IMR-90 (cell line): Measurements from ENCODE around the gene ADH5. TPM values are rescaled to one million over a fixed set of nuclear protein-coding genes. Genes with fewer than 3 reads are reported as not detected.
"Not testable (repeated sequence)": the region's sequence is repeated elsewhere in the genome, so short reads cannot be mapped to it uniquely, and the experiment has no call there.

Experiments used
- ATAC-seq: fragments of 200-7000 bp; cut with Tn5 transposase; 2 replicates; pipeline ENCODE4 v1.9.1; 2020; ENCODE audit warnings: low read depth, mild to moderate bottlenecking, moderate library complexity
- BruUV-seq: library from RNA; stranded (reverse); fragments of 400-500 nt; replicated peaks from 2 replicates; lab custom pipeline; 2021; lab: Mats Ljungman, UMichigan
- CTCF ChIA-PET: fragments of 300-600 bp; formaldehyde crosslinking; extraction: SDS; loops from one replicate; lab custom pipeline; 2021; ENCODE audit warnings: antibody characterized with exemption; lab: Yijun Ruan, JAX
- POLR2A ChIA-PET: fragments of 300-600 bp; sonication (Branson Sonifier 250); formaldehyde crosslinking; loops from one replicate; lab custom pipeline; 2022; ENCODE audit warnings: antibody characterized with exemption; ENCODE audit not compliant: unreplicated experiment; lab: Charles Lee
- DNase-seq: peaks from one replicate; pipeline ENCODE4 v3.0.0; 2013
- H2AFZ ChIP-seq: replicated peaks from 2 replicates; pipeline ENCODE3; 2013; ENCODE audit warnings: low read length, mild to moderate bottlenecking; ENCODE audit not compliant: poor library complexity
- H2AK5ac ChIP-seq: 2 replicates; pipeline ENCODE4 v1.6.1; 2013; ENCODE audit warnings: low read depth, low read length, inconsistent platforms
- H2AK9ac ChIP-seq: replicated peaks from 2 replicates; pipeline ENCODE3; 2013; ENCODE audit warnings: mild to moderate bottlenecking, low read depth, low read length, moderate library complexity; ENCODE audit not compliant: poor library complexity
- H2BK120ac ChIP-seq: 2 replicates; pipeline ENCODE4 v1.6.1; 2013; ENCODE audit warnings: low read depth, low read length, inconsistent platforms
- H2BK15ac ChIP-seq: 3 replicates; pipeline ENCODE4 v1.6.1; 2013; ENCODE audit warnings: low read depth, low read length, inconsistent platforms
- H2BK20ac ChIP-seq: 2 replicates; pipeline ENCODE4 v1.6.1; 2013; ENCODE audit warnings: low read depth, mild to moderate bottlenecking, inconsistent platforms, low read length, moderate library complexity
- H2BK5ac ChIP-seq: 2 replicates; pipeline ENCODE4 v1.6.1; 2013; ENCODE audit warnings: mild to moderate bottlenecking, low read depth, low read length, inconsistent platforms; ENCODE audit not compliant: poor library complexity, severe bottlenecking
- H3K14ac ChIP-seq: replicated peaks from 2 replicates; pipeline ENCODE4 v1.6.1; 2013; ENCODE audit warnings: low read depth, low read length, inconsistent platforms
- H3K18ac ChIP-seq: 2 replicates; pipeline ENCODE4 v1.6.1; 2013; ENCODE audit warnings: low read depth, low read length, control low read depth
- H3K23ac ChIP-seq: 2 replicates; pipeline ENCODE4 v1.6.1; 2013; ENCODE audit warnings: low read depth, low read length, inconsistent platforms
- H3K27ac ChIP-seq: 2 replicates; pipeline ENCODE4 v1.5.1; 2013; ENCODE audit warnings: mild to moderate bottlenecking, control low read depth, low read length; ENCODE audit not compliant: insufficient read depth
- H3K27me3 ChIP-seq: 2 replicates; pipeline ENCODE4 v1.6.1; 2013; ENCODE audit warnings: low read length; ENCODE audit not compliant: control insufficient read depth, insufficient read depth
- H3K36me3 ChIP-seq: 2 replicates; pipeline ENCODE4 v1.6.1; 2013; ENCODE audit warnings: low read length, mixed read lengths; ENCODE audit not compliant: control insufficient read depth, insufficient read depth
- H3K4ac ChIP-seq: 2 replicates; pipeline ENCODE4 v1.6.1; 2013; ENCODE audit warnings: low read depth, low read length, inconsistent platforms
- H3K4me1 ChIP-seq: 2 replicates; pipeline ENCODE4 v1.6.1; 2013; ENCODE audit warnings: low read length, mixed read lengths; ENCODE audit not compliant: control insufficient read depth, insufficient read depth
- H3K4me2 ChIP-seq: 2 replicates; pipeline ENCODE4 v1.6.1; 2013; ENCODE audit warnings: low read depth, mild to moderate bottlenecking, control low read depth, low read length, moderate library complexity
- H3K4me3 ChIP-seq: 2 replicates; pipeline ENCODE4 v1.5.1; 2013; ENCODE audit warnings: low read depth, mild to moderate bottlenecking, control low read depth, low read length, moderate library complexity; ENCODE audit not compliant: insufficient read depth
- H3K56ac ChIP-seq: 2 replicates; pipeline ENCODE4 v1.6.1; 2013; ENCODE audit warnings: low read length, inconsistent platforms; ENCODE audit not compliant: insufficient read depth; ENCODE audit errors: extremely low read depth
- H3K79me1 ChIP-seq, 2 experiments: 2 replicates each; pipeline ENCODE4 v1.6.1; 2013; ENCODE audit warnings: low read length in 2 of 2, inconsistent platforms in 1 of 2, low read depth in 1 of 2
- H3K9ac ChIP-seq: 2 replicates; pipeline ENCODE4 v1.6.1; 2013; ENCODE audit warnings: low read depth, low read length, control low read depth
- H3K9me1 ChIP-seq: 2 replicates; pipeline ENCODE4 v1.6.1; 2013; ENCODE audit warnings: low read length, inconsistent platforms; ENCODE audit not compliant: insufficient read depth
- H3K9me3 ChIP-seq: 2 replicates; pipeline ENCODE4 v1.6.1; 2013; ENCODE audit warnings: low read length; ENCODE audit not compliant: control insufficient read depth, insufficient read depth
- H4K20me1 ChIP-seq: 2 replicates; pipeline ENCODE4 v1.6.1; 2013; ENCODE audit warnings: low read length, inconsistent platforms; ENCODE audit not compliant: insufficient read depth
- H4K5ac ChIP-seq: 2 replicates; pipeline ENCODE4 v1.6.1; 2013; ENCODE audit warnings: mild to moderate bottlenecking, low read depth, low read length, control low read depth
- H4K8ac ChIP-seq, 2 experiments: 2 replicates each; pipeline ENCODE4 v1.6.1; 2013; ENCODE audit warnings: low read depth in 2 of 2, low read length in 2 of 2, control low read depth in 1 of 2, inconsistent platforms in 1 of 2
- H4K91ac ChIP-seq: 2 replicates; pipeline ENCODE4 v1.6.1; 2013; ENCODE audit warnings: low read depth, low read length, inconsistent platforms; ENCODE audit not compliant: insufficient read depth
- WGBS, 2 experiments: methylation state at CpG; one replicate each; pipeline versions ENCODE4 v1.1.5 to v1.1.7; 2013; ENCODE audit warnings: missing lambda C conversion rate in 2 of 2; ENCODE audit not compliant: insufficient read length in 1 of 2; ENCODE audit errors: extremely low coverage in 2 of 2; 5-methylcytosine and 5-hydroxymethylcytosine counted together
- dilution Hi-C: fragments of 300-500 bp; cut with HindIII; formaldehyde crosslinking; loops from one replicate; pipeline ENCODE4 v1.14.3; 2018; ENCODE audit warnings: low sequenced_read_pairs; ENCODE audit not compliant: unreplicated experiment
- in situ Hi-C: fragments of 300-500 bp; cut with MboI; formaldehyde crosslinking; loops from 3 replicates; pipeline ENCODE4 v1.14.3; 2019; ENCODE audit warnings: low sequenced_read_pairs, inconsistent platforms, mixed read lengths
- intact Hi-C: fragments of 100-400 bp; cut with micrococcal nuclease; formaldehyde crosslinking; loops from 2 replicates; pipeline ENCODE4 v1.10.0; 2022
- polyA plus RNA-seq, 3 experiments: library from polyadenylated mRNA; depleted of rRNA; stranded (reverse); fragments of >200 nt; gene quantifications; 2 replicates each; pipeline ENCODE4 v1.2.3, GENCODE V29; 2012; ENCODE audit warnings: low replicate concordance in 1 of 3
- total RNA-seq: library from RNA; depleted of rRNA; stranded (reverse); fragments of >200 nt; gene quantifications from 2 replicates; pipeline ENCODE4 v1.2.3, GENCODE V29; 2012

The ADH5 gene
- total and polyA plus RNA-seq, 2 of the 4 experiments (the other 2 are of a cell fraction) = 140 to 178 TPM

- H4K20me1 ChIP-seq, H3K4me1 ChIP-seq, H2BK5ac ChIP-seq, H3K27ac ChIP-seq, CTCF ChIA-PET, H3K56ac ChIP-seq, dilution Hi-C loops, H3K4ac ChIP-seq, POLR2A ChIA-PET, H3K4me3 ChIP-seq, H2BK120ac ChIP-seq, ATAC-seq, H2AK9ac ChIP-seq, DNase-seq, H3K27me3 ChIP-seq, H3K9me3 ChIP-seq, BruUV-seq, H3K4me2 ChIP-seq, H3K9me1 ChIP-seq, H3K14ac ChIP-seq, H2BK15ac ChIP-seq, H3K18ac ChIP-seq, H3K23ac ChIP-seq, H2AK5ac ChIP-seq, H4K91ac ChIP-seq, H4K8ac ChIP-seq, H3K9ac ChIP-seq, H4K5ac ChIP-seq, H2BK20ac ChIP-seq, H2AFZ ChIP-seq: not testable (repeated sequence)
- Histone ChIP-seq H3K36me3 (peaks cover 13% of the 10 kb centered on the region), H3K79me1 (peaks cover 2 to 10% of the 10 kb centered on the region in 2 experiments; a peak in 3 of 4 replicates)
- intact Hi-C loops = loop anchor here (10.0 kb wide), 1 partner anchor 601 kb away; no protein-coding TSS in a partner anchor
- in situ Hi-C loops = loop anchor here (25.0 kb wide), 1 partner anchor 603 kb away; no protein-coding TSS in a partner anchor
- no CpG with 5 or more reads among the region's 2 CpGs for WGBS, 2 experiments
Observed at GRCh38 chr4:99065521-99065920, 23.1 kb downstream of the ADH5 start.
